HG02610 (cell line): ENCODE measurements around the gene MAP1LC3B.

Experiments used
- ATAC-seq: cut with Tn5 transposase; IDR thresholded peaks from one replicate; pipeline ENCODE4 v1.9.1; 2021; ENCODE audit warnings: mild to moderate bottlenecking, moderate library complexity; ENCODE audit not compliant: unreplicated experiment

MAP1LC3B gene

DNA sequence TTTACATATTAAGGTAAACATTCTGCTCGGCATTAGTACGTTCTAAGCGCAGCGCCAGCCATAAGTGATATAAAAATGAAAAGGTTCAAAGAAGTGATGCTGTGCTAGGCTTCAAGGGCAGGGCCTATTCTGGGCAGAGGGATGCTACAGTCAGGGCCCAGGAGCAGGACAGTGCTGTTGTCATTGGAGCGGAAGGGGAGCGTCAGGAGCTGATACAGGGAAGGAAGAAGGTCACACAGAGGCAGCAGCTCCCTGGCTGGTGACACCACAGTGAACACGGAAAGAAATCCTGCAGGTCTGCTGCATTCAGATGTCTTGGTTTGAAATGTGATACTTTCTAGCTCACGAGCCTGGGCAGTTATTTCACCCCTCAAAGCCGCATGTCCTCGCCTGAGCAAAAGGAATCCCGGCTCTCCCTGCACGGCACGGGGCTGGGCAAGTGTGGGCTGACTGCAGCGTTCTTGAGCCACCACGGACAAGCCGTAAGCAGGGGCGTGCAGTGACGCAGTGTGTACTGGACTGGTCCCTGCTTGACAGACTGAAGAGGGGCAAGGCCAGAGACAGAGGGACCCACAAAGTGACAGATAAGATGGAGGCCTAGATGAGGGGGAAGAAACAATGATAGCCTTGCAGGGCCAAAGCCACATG, 59.6 kb downstream of the MAP1LC3B start:
- ATAC-seq, result no peak

DNA sequence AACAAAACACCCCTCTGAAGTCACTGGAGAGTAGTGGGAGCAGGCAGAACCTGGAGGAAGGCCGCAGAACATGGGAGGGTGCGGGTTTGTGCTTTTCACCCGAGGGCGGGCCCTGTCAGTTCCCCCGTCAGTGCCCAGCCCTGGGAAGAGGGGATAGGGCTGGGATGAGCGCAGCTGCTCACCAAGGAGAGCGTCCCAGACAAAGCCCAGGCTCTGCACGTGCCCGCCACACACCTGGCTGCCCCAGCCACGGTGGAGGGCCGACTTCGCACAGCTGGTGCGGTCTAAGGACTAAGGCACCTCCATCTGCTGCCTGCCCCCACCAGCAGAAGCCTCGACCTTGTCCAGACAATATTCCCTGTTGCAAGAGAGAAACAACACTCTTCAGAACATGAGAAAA, 61.2 kb downstream of the MAP1LC3B start:
- no peak for ATAC-seq
